HG03064 (cell line): ENCODE data around the gene TSNAXIP1.
A peak's percentile ranks its signal among the peaks of the same experiment; 100 is the strongest.

Experiments used
- ATAC-seq: cut with Tn5 transposase; IDR thresholded peaks from one replicate; pipeline ENCODE4 v1.9.1; 2021; ENCODE audit warnings: low read depth; ENCODE audit not compliant: unreplicated experiment

TSNAXIP1 gene, protein sequence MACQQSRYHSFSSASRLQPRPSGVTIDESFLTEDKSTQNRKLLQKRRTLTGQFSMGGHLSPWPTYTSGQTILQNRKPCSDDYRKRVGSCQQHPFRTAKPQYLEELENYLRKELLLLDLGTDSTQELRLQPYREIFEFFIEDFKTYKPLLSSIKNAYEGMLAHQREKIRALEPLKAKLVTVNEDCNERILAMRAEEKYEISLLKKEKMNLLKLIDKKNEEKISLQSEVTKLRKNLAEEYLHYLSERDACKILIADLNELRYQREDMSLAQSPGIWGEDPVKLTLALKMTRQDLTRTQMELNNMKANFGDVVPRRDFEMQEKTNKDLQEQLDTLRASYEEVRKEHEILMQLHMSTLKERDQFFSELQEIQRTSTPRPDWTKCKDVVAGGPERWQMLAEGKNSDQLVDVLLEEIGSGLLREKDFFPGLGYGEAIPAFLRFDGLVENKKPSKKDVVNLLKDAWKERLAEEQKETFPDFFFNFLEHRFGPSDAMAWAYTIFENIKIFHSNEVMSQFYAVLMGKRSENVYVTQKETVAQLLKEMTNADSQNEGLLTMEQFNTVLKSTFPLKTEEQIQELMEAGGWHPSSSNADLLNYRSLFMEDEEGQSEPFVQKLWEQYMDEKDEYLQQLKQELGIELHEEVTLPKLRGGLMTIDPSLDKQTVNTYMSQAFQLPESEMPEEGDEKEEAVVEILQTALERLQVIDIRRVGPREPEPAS

DNA sequence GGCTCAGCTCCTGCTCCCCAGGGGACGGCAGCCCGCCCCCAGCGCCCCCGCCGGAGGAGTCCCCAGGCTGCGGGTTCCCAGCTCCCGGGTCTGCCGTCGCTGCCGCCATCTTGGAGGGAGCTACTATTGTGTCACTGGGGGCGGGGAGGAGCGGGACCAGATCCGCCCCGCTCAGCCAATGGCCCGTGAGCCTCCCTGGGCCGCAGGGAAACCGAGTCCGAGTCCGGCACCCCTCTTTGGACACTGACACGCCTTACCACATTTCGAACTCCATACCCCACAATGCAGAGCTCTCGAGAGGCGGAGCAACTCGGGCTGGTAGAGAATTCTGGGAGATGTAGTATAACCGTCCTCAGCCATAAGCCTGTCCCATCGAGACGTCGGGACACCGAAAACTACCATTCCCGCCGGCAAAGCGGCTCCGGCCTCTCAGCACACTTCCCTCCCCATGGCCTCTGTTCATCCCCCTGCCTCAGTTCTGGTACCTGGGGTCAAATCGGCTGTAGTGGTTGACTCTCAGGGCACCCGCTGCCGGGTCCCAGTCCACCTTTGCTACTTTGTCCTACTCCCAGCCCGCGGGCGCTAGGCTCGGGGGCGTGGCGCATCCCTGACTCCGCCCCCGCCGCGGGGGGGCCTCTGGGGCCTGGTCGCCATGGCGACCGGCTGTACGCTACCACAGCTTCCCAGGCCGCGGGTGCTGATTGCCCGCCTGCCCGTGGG lies at the start of gene TSNAXIP1, which contains the start of gene RANBP10:
Gene TSNAXIP1 (plus strand): TSS at position 462 of the 720 bp plus-strand sequence. CDS start 261 bp downstream, outside the sequence.
Gene RANBP10 (minus strand): TSS at position 133 of the 720 bp plus-strand sequence. CDS start 24 bp downstream, at position 109.
- ATAC-seq = peak; percentile 85

DNA sequence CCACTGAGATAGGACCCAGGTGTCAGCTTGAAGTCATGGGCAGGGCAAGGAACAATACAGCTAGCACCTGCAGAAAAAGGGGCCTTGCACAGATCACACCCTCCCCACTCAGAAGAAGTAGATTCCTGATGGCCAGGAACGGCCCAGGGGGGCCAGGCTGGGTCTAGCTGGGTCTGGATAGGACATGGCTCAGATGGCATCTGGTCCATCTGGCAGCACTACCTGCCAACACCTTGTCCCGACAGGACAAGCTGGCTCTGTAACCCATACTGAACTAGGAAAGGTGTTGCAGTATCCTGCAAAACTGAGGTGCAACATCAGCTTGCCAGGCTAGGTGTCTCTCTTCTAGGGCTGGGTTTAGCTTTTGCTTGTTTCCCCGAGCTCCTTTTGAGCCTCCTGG lies 48.7 kb upstream of the TSNAXIP1 start:
- ATAC-seq = no peak

DNA sequence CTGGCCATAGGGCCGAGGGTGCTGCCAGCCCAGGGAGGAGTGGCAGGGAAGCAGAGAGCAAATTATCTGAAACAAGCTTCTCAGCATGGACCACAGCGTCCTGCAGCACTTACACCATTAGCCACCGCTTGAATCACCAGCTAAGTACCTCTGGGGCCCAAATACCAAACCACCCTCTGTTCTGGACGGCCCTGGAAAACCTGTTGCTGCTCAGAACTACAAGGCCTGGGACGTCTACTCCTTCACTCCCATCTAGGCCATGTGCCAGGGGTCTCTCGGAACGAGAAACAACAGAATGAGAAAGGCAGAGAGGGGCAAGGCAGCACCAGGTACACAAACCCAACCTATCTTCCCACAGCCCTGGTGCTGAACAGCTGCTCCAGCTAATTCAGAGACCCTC lies 47.7 kb upstream of the TSNAXIP1 start:
- no peak for ATAC-seq

DNA sequence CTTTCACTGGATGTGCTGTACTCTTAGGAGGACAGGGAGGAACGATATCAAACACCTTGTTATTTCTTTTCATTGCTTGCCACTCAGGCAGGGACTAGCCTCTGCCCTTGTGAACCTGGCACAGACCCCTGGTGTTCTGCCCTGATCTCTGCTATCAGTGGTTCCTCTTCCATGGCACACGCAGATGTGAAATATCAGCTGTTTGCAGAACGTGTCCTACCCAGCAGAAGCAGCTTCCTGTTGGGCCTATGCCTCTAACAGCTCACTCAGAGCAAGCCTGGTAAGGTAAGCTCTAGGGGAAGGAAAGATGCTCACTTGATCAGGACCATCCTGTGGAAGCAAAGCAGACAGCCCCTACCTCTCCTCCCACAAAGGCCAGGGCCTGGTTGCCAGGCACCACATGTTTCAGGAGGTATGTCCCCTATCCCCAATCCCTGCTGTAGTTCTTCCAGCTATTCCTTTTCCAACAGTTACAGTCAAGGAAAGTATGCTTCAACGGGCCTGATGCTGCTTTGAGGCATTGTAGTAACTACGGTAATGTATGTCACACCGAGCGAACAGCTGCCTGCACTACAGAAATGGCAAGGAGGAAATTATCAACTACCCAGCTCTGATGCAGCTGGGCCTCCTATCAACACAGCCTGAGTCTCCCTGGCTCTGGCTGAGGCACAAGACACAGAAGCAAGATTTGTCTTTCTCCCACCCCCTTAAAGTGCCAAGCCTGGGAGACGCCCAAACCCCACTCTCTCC lies 46.3 kb upstream of the TSNAXIP1 start:
- ATAC-seq = no peak

DNA sequence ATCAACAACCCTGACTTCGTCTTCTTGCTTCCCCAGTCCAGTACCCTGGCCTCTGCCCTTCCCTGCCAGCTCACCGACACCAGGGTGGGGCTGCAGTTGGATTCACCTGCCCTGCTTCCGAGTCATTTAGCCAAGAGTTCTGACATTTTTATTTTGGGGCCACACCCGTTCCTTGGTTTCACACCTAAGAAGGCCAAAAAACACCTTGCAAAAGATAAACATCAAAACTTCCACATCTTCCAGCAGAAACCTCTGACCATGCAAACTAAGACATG lies 45.8 kb upstream of the TSNAXIP1 start:
- ATAC-seq = no peak

DNA sequence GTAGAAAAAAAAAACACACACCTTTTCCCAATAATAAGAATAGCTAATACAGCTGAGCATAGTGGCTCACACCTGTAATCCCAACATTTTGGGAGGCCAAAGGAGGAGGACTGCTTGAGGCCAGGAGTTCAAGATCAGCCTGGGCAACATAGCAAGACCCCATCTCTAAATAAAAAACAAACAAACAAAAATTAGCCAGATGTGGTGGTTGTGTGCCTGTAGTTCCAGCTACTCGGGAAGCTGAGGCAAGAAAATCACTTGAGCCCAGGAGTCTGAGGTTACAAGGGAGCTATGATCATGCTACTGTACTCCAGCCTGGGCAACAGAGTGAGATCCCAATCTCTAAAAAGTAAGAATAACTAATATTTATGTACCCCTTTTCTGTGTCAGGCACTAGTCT lies 44.8 kb upstream of the TSNAXIP1 start:
- no peak for ATAC-seq

DNA sequence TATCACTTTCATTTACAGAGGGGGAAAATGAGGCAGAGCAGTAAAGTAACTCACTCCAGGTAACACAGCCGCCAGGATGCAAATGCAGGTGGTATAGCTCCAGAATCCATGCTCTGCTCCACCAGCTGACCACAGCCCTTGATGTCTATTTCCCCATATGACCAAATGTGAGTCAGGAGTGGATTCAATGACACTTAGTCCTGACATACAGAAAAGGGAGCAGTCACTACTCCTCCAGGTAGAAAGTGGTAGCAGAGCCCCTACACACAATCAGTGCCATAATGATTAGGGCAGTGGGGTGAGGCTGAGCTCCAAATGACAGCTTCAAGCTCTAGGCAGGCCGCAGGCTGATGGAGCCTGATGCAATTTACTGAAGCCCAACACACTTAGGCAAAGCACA lies 44.3 kb upstream of the TSNAXIP1 start:
- no peak for ATAC-seq

DNA sequence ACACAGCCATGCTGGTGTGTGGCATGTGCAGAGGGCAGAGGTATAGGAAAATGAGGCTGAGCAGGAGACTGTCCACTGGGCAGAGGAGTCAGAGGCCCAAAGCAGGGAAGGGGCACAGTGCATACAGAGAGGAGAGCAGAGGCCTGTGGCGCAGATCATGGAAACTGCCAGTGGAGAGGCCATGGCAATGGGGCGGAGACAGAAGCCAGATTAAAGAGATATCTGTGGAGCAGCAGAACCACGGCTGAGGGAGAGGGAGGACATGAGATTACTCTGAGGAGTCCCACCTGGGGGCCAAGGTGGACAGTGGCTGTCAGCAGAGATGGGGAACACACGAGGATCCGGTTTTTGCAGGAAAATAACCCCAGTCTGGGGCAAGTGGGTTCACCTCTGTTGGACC lies 43.6 kb upstream of the TSNAXIP1 start:
- no peak for ATAC-seq

DNA sequence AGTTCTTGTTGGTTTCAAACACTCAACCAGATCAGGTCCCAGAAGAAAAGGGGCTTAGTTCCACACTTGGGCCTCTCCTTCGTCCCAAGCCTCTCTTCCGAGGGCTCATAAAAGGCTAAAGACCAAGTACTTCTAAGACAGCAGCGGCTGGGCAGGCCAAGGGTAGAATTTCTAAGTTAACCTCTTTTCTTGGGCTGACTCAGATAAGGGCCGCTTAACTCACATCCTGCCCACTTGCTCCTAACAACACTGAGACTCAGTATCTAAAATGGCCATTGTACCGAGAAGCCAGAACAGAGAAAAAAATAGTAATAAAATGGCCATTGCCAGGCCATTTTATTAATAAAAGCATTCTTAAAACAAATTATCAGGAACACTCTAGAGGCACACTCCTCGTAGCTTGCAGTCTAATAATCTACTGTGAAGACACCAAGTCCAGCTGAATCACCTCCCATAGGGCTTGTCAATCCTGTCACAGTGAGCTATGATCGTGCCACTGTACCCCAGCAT lies 42.5 kb upstream of the TSNAXIP1 start:
- ATAC-seq = no peak

DNA sequence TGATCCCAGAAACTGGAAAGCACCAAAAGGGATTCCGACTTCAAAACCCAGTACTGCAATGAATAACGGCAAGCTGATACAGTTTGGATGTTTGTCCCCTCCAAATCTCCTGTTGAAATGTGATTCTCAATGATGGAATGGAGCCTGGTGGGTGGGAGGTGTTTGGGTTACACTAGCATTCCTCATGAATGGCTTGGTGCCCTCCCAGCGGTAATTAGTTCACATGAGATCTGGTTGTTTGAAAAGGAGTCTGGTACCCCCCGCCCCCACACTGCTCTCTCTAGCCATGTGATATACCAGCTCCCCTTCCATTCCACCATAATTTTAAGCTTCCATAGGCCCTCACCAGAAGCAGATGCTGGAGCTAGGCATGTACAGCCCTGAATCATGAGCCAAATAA lies 40.4 kb upstream of the TSNAXIP1 start:
- ATAC-seq = no peak

DNA sequence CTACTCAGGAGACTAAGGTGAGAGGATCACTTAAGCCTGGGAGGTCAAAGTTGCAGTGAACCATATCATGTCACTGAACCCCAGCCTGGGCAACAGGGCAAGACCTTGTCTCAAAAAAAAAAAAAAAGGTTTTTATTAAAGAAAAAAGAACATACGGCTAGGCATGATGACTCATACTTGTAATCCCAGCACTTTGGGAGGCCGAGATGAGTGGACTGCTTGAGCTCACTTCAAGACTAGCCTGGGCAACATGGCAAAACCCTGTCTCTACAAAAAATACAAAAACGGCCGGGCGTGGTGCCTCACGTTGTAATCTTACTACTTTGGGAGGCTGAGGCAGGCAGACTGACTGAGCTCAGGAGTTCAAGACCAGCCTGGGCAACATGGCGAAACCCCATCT lies 38.7 kb upstream of the TSNAXIP1 start:
- no peak for ATAC-seq

DNA sequence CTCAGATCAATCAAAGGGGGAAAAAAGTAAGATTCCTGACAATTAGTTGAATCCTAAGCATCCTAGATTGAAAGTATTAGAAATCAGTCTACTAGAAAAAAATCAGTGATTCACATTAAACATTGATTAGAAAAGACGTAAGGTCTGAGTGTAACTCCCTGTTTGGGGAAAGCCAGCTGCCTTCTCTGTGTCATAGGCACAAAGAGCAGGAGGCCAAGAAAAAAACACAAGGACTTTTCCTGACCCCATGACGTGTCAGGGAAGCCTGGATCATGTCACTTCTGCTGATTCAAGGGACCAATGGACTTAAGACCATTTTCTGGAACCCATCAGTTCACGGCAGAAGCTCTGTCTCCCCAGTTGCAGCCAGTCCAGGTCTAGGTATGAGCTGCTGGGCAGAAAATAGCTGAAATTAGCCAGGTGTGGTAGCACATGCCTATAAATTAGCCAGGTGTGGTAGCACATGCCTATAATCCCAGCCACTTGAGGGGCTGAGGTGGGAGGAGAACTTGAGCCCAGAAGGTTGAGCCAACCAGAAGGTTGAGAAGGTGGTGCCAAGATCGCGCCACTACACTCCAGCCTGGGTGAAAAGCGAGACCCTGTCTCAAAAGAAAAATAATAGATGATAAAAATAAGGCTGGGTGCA lies 36.2 kb upstream of the TSNAXIP1 start:
- no peak for ATAC-seq

DNA sequence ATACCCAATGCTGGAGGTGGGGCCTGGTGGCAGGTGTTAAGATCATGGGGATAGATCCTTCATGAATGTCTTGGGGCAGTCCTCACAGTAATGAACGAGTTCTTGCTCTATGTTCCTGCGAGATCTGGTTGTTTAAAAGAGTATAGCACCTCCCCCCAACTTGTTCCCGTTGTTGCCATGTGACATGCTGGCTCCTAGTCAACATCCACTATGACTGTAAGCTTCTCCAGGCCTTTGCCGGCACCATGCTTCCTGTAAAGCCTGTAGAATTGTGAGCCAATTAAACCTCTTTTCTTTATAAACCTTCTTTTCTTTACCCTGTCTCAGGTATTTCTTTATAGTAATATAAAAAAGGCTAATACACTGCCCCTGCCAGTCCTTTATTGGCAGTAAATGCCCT lies 33.6 kb upstream of the TSNAXIP1 start:
- ATAC-seq = no peak

DNA sequence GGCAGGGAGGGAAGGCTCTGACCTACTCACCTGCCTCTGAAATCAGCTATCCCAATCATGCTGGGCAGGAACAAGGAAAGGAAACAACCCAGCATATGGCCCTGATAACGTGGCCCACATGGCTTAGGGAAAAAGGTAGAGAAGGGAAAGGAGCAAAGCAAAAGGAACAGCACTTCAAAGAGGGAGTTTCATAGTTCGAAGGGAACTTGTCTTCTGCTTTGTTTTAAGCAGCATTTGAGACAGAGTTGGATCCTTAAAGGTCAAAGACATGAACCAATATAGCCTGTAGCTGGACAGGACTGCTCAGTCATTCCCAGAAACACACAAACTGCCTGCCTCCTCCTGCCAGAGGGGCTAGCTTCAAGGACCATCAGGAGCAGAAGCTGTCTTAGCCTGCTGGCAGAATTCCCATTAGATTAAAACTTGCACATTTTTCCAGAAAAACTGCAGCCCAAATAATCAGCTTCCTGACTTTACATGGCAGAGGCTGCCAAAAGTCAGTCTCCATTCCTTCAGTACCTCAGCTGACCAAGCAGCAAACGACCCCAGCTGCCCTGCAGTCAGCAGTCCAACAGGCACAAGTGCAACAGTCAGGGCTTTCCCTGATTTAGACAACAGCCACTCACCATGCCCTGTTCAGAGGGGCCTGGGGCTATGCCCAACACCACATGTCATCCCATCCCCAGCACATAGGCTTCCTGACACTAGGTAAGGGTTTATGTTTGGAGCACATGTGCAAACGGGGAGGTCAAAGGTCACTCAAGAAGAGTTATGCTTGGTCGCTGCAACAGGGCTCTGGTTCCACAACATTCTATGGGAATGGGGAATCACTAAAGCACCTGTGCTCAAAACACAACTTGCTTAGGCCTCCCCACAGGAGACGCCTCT lies 32.9 kb upstream of the TSNAXIP1 start:
- ATAC-seq = no peak

DNA sequence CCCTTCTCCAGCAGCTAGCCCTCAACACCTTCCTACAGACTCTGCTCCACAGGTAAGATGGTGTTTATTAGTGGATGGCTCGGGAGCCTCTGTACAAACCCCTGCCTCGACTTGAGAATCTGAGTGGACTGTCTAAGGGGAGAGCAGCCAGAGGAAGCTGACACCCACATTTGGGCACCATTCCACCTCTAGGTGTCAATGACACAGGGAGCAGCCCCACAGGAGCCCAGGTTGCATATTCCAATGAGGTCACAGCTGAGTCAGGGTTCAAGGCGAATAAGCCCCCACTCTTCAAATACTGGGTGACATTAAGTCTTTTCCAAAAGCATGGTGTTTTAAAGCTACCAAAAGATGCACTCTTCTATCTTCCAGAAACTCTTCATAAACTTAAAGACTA lies 32.2 kb upstream of the TSNAXIP1 start:
- ATAC-seq = no peak

DNA sequence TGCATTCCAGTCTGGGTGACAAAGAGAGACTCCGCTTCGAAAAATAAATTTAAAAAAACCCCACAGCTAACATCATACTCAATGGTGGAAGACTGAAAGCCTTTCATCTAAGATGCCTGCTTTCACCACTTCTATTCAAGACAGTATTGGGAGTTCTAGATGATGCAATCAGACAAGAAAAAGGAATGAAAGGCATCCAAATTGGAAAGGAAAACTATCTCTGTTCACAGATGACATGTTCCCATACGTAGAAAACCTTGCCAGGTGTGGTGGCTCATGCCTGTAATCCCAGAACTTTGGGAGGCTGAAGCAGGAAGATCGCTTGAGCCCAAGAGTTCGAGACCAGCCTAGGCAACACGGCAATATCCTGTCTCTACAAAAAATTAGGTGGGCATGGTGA lies 31.4 kb upstream of the TSNAXIP1 start:
- no peak for ATAC-seq

DNA sequence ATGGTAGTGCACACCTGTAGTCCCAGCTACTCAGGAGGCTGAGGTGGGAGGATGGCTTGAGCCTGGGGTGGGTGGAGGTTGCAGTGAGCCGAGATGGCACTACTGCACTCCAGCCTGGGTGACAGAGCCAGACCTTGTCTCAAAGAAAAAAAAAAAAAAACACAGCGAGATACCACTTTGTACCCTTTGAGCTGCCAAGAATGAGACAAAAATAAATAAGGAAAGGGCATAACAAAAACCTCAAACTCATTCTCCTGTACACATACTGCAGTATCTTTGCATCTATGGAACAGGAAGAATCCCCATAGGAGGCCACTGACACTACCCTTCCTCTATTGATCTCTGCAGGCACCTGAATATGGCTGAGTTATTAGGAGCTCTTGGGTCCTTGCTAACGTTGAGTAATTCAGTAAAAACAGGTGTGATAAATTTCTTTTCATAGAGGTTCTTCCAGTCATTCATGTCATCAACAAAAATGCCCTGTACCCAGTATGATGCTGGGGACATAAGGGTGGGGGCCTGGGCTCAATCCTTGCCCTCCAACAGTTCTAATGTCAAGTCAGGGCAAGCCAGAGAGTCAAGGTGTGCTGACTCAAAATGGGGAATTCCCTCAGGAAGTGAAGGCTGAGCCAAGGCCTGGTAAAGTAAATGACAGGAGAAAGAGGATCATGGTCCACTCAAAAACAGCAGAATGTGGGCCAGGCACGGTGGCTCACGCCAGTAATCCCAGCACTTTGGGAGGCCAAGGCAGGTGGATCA lies 27.3 kb upstream of the TSNAXIP1 start:
- no peak for ATAC-seq

DNA sequence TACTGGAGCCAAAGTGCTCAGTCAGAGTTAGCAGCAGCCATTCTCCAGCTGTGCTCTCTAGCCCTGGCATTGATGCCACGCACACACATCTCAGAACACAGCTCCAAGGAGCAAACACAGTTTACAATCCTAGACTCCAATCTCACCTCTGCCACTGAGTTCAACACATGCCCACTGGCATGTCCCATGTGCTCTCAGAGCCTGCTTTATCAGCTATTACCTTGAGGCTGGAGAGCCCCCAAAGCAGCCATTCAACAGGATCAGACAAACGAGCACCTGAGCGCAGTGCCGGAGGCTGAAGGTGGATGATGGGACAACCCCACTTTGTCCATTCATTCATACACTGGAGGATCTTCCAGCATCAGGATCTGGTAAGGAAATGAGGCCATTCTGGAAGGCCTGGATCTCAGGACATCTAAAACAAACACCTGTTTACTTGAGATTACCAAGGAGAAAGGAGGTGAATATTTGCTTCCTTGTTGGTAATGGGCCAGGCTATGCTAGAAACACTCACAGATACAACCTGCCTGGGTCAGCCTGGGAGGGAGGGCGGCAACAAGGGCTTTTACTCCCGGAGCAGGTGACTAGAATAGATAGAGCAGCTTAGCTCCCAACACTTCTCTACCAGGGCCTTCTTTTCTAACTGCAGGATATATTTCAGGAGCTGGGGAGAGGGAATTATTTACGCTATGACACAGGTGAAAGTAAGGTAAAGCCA lies 25.7 kb upstream of the TSNAXIP1 start:
- no peak for ATAC-seq
